ENCODE data around the gene IFIT3. TPM values are rescaled to one million over a fixed set of nuclear protein-coding genes. Genes with fewer than 3 reads are reported as not detected.

The IFIT3 gene
- total and polyA plus RNA-seq, 9 of the 15 experiments (the other 6 are each of a cell fraction or from before 2014, with no cell fraction given) = 0.23 to 2.2 (median 0.77) TPM

GRCh38 chr10:89283025-89283935 lies 44.5 kb upstream of the IFIT3 start:
- in situ Hi-C loops (cut with MboI) = no loop called here
- intact Hi-C loops (cut with micrococcal nuclease) = no loop called here
- ATAC-seq = no peak
- H3K9me1 ChIP-seq (ENCODE audit: control insufficient read depth, insufficient read depth, low read length) = no peaks in the 10 kb centered on the region
- no peaks in the 10 kb centered on the region for H3K4me1 ChIP-seq (replicated peaks in 1 of 2; ENCODE audit: control insufficient read depth in 2 of 2, insufficient read depth in 2 of 2, low read length in 2 of 2)
- no peak for DNase-seq (ENCODE audit: extremely low read depth in 1 of 4, low spot score in 3 of 4)
- no peak overlapping the region for H3K4me3 ChIP-seq
- WGBS (ENCODE audit: insufficient coverage, low coverage, missing lambda C conversion rate) = 4% methylated on average over 4 of the region's 6 CpGs
- no peak overlapping the region for H3K4me2 ChIP-seq (ENCODE audit: insufficient read depth, low read length)
- no peak overlapping the region for H3K9ac ChIP-seq (ENCODE audit: insufficient read depth in 1 of 2, low read depth in 2 of 2, low read length in 2 of 2)
- no peaks in the 10 kb centered on the region for H3K27me3 ChIP-seq (ENCODE audit: control insufficient read depth in 2 of 2, insufficient read depth in 2 of 2, low read length in 2 of 2)
- ChIA-PET POLR2A (no interaction called here), CTCF (ENCODE audit: low intra/inter-chr PET ratio) (no interaction called here)
- BruUV-seq (replicated peaks) = no TSS peak
- H3K79me2 ChIP-seq (ENCODE audit: control insufficient read depth, insufficient read depth, low read length) = no peaks in the 10 kb centered on the region
- H3K9me3 ChIP-seq (replicated peaks; ENCODE audit: control insufficient read depth, insufficient read depth, low read depth, low read length) = no peaks in the 10 kb centered on the region
- no peak for FAIRE-seq
- H3K27ac ChIP-seq (ENCODE audit: extremely low read depth, low read depth, low read length) = no peak overlapping the region
- no peaks in the 10 kb centered on the region for H3K36me3 ChIP-seq (ENCODE audit: control insufficient read depth, insufficient read depth, low read length)
- no peak overlapping the region for H2AFZ ChIP-seq (ENCODE audit: low read depth, low read length)
- H4K20me1 ChIP-seq (replicated peaks; ENCODE audit: control insufficient read depth, insufficient read depth, low read length) = no peaks in the 10 kb centered on the region
- TF ChIP-seq MAFK (IDR thresholded peaks at IDR 0.05; ENCODE audit: low read length) = no peak
- TF ChIP-seq, protein P1, sequence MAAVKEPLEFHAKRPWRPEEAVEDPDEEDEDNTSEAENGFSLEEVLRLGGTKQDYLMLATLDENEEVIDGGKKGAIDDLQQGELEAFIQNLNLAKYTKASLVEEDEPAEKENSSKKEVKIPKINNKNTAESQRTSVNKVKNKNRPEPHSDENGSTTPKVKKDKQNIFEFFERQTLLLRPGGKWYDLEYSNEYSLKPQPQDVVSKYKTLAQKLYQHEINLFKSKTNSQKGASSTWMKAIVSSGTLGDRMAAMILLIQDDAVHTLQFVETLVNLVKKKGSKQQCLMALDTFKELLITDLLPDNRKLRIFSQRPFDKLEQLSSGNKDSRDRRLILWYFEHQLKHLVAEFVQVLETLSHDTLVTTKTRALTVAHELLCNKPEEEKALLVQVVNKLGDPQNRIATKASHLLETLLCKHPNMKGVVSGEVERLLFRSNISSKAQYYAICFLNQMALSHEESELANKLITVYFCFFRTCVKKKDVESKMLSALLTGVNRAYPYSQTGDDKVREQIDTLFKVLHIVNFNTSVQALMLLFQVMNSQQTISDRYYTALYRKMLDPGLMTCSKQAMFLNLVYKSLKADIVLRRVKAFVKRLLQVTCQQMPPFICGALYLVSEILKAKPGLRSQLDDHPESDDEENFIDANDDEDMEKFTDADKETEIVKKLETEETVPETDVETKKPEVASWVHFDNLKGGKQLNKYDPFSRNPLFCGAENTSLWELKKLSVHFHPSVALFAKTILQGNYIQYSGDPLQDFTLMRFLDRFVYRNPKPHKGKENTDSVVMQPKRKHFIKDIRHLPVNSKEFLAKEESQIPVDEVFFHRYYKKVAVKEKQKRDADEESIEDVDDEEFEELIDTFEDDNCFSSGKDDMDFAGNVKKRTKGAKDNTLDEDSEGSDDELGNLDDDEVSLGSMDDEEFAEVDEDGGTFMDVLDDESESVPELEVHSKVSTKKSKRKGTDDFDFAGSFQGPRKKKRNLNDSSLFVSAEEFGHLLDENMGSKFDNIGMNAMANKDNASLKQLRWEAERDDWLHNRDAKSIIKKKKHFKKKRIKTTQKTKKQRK (IDR thresholded peaks at IDR 0.05; ENCODE audit: borderline replicate concordance, low read depth, low read length) = no peak
- TF ChIP-seq MCM7 (IDR thresholded peaks at IDR 0.05) = no peak
- TF ChIP-seq, protein P2, sequence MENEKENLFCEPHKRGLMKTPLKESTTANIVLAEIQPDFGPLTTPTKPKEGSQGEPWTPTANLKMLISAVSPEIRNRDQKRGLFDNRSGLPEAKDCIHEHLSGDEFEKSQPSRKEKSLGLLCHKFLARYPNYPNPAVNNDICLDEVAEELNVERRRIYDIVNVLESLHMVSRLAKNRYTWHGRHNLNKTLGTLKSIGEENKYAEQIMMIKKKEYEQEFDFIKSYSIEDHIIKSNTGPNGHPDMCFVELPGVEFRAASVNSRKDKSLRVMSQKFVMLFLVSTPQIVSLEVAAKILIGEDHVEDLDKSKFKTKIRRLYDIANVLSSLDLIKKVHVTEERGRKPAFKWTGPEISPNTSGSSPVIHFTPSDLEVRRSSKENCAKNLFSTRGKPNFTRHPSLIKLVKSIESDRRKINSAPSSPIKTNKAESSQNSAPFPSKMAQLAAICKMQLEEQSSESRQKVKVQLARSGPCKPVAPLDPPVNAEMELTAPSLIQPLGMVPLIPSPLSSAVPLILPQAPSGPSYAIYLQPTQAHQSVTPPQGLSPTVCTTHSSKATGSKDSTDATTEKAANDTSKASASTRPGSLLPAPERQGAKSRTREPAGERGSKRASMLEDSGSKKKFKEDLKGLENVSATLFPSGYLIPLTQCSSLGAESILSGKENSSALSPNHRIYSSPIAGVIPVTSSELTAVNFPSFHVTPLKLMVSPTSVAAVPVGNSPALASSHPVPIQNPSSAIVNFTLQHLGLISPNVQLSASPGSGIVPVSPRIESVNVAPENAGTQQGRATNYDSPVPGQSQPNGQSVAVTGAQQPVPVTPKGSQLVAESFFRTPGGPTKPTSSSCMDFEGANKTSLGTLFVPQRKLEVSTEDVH (IDR thresholded peaks at IDR 0.05; ENCODE audit: low read depth, partially characterized antibody) = no peak
- TF ChIP-seq EGR1 (conservative IDR thresholded peaks at IDR 0.05) = no peak
- no peak for TF ChIP-seq SREBF1 (IDR thresholded peaks at IDR 0.05; ENCODE audit: borderline replicate concordance, low read depth, low read length)
- TF ChIP-seq CUX1 (CRISPR knock-in tag; IDR thresholded peaks at IDR 0.05) = no peak
- no peak for TF ChIP-seq MIER1 (IDR thresholded peaks at IDR 0.05; ENCODE audit: low read depth)

Measured in K562 (cell line).